Measurements from ENCODE around the gene BLTP1.

BLTP1 gene

DNA sequence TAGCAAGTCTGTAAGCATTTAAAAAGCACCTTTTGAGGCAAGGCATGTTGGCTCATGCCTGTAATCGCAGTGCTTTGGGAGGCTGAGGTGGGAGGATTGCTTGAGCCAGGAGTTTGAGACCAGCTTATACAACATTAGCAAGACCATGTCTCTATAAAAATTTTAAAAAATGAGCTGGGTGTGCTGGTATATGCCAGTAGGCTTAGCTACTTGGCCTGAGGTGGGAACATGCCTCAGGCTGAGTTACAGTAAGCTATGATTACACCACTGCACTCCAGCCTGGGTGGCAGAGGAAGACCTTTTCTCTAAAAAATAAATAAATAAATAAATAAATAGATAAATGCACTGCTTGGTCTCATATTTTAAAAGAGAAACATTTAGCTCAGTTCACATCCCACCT is 26.8 kb downstream of the BLTP1 start:
- no peak for DNase-seq

DNA sequence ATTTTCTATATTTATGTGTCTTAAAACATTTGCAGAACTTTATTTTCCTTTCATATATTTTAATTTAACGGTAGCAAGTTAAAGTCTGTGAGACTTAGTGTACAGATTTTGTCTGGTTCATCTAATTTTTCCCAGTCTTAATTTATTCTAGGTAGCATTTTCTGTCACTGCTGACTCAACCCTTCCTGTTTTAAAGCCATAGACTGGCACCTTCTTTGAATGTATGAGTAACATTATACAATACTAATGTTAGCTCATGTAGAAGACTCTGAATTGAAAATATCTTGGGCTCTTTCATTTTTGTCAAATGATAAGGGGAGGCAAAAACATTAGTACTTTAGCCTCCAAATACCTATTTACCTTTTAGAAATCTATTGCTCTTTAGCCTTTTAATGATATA is 43.6 kb downstream of the BLTP1 start:
- no peak for DNase-seq

Measured in RPMI8226 (cell line).